IMR-90 (cell line): Measurements from ENCODE around the gene HRAS. TPM values are rescaled to one million over a fixed set of nuclear protein-coding genes. Genes with fewer than 3 reads are reported as not detected.

Experiments used
- ATAC-seq: fragments of 200-7000 bp; cut with Tn5 transposase; 2 replicates; pipeline ENCODE4 v1.9.1; 2020; ENCODE audit warnings: low read depth, mild to moderate bottlenecking, moderate library complexity
- BruUV-seq: library from RNA; stranded (reverse); fragments of 400-500 nt; replicated peaks from 2 replicates; lab custom pipeline; 2021; lab: Mats Ljungman, UMichigan
- CTCF ChIA-PET: fragments of 300-600 bp; formaldehyde crosslinking; extraction: SDS; loops from one replicate; lab custom pipeline; 2021; ENCODE audit warnings: antibody characterized with exemption; lab: Yijun Ruan, JAX
- POLR2A ChIA-PET: fragments of 300-600 bp; sonication (Branson Sonifier 250); formaldehyde crosslinking; loops from one replicate; lab custom pipeline; 2022; ENCODE audit warnings: antibody characterized with exemption; ENCODE audit not compliant: unreplicated experiment; lab: Charles Lee
- DNase-seq: peaks from one replicate; pipeline ENCODE4 v3.0.0; 2013
- H2AFZ ChIP-seq: replicated peaks from 2 replicates; pipeline ENCODE3; 2013; ENCODE audit warnings: low read length, mild to moderate bottlenecking; ENCODE audit not compliant: poor library complexity
- H2AK5ac ChIP-seq: 2 replicates; pipeline ENCODE4 v1.6.1; 2013; ENCODE audit warnings: low read depth, low read length, inconsistent platforms
- H2AK9ac ChIP-seq: replicated peaks from 2 replicates; pipeline ENCODE3; 2013; ENCODE audit warnings: mild to moderate bottlenecking, low read depth, low read length, moderate library complexity; ENCODE audit not compliant: poor library complexity
- H2BK120ac ChIP-seq: 2 replicates; pipeline ENCODE4 v1.6.1; 2013; ENCODE audit warnings: low read depth, low read length, inconsistent platforms
- H2BK15ac ChIP-seq: 3 replicates; pipeline ENCODE4 v1.6.1; 2013; ENCODE audit warnings: low read depth, low read length, inconsistent platforms
- H2BK20ac ChIP-seq: 2 replicates; pipeline ENCODE4 v1.6.1; 2013; ENCODE audit warnings: low read depth, mild to moderate bottlenecking, inconsistent platforms, low read length, moderate library complexity
- H2BK5ac ChIP-seq: 2 replicates; pipeline ENCODE4 v1.6.1; 2013; ENCODE audit warnings: mild to moderate bottlenecking, low read depth, low read length, inconsistent platforms; ENCODE audit not compliant: poor library complexity, severe bottlenecking
- H3K14ac ChIP-seq: replicated peaks from 2 replicates; pipeline ENCODE4 v1.6.1; 2013; ENCODE audit warnings: low read depth, low read length, inconsistent platforms
- H3K18ac ChIP-seq: 2 replicates; pipeline ENCODE4 v1.6.1; 2013; ENCODE audit warnings: low read depth, low read length, control low read depth
- H3K23ac ChIP-seq: 2 replicates; pipeline ENCODE4 v1.6.1; 2013; ENCODE audit warnings: low read depth, low read length, inconsistent platforms
- H3K27ac ChIP-seq: 2 replicates; pipeline ENCODE4 v1.5.1; 2013; ENCODE audit warnings: mild to moderate bottlenecking, control low read depth, low read length; ENCODE audit not compliant: insufficient read depth
- H3K27me3 ChIP-seq: 2 replicates; pipeline ENCODE4 v1.6.1; 2013; ENCODE audit warnings: low read length; ENCODE audit not compliant: control insufficient read depth, insufficient read depth
- H3K36me3 ChIP-seq: 2 replicates; pipeline ENCODE4 v1.6.1; 2013; ENCODE audit warnings: low read length, mixed read lengths; ENCODE audit not compliant: control insufficient read depth, insufficient read depth
- H3K4ac ChIP-seq: 2 replicates; pipeline ENCODE4 v1.6.1; 2013; ENCODE audit warnings: low read depth, low read length, inconsistent platforms
- H3K4me1 ChIP-seq: 2 replicates; pipeline ENCODE4 v1.6.1; 2013; ENCODE audit warnings: low read length, mixed read lengths; ENCODE audit not compliant: control insufficient read depth, insufficient read depth
- H3K4me2 ChIP-seq: 2 replicates; pipeline ENCODE4 v1.6.1; 2013; ENCODE audit warnings: low read depth, mild to moderate bottlenecking, control low read depth, low read length, moderate library complexity
- H3K4me3 ChIP-seq: 2 replicates; pipeline ENCODE4 v1.5.1; 2013; ENCODE audit warnings: low read depth, mild to moderate bottlenecking, control low read depth, low read length, moderate library complexity; ENCODE audit not compliant: insufficient read depth
- H3K56ac ChIP-seq: 2 replicates; pipeline ENCODE4 v1.6.1; 2013; ENCODE audit warnings: low read length, inconsistent platforms; ENCODE audit not compliant: insufficient read depth; ENCODE audit errors: extremely low read depth
- H3K79me1 ChIP-seq, 2 experiments: 2 replicates each; pipeline ENCODE4 v1.6.1; 2013; ENCODE audit warnings: low read length in 2 of 2, inconsistent platforms in 1 of 2, low read depth in 1 of 2
- H3K9ac ChIP-seq: 2 replicates; pipeline ENCODE4 v1.6.1; 2013; ENCODE audit warnings: low read depth, low read length, control low read depth
- H3K9me1 ChIP-seq: 2 replicates; pipeline ENCODE4 v1.6.1; 2013; ENCODE audit warnings: low read length, inconsistent platforms; ENCODE audit not compliant: insufficient read depth
- H3K9me3 ChIP-seq: 2 replicates; pipeline ENCODE4 v1.6.1; 2013; ENCODE audit warnings: low read length; ENCODE audit not compliant: control insufficient read depth, insufficient read depth
- H4K20me1 ChIP-seq: 2 replicates; pipeline ENCODE4 v1.6.1; 2013; ENCODE audit warnings: low read length, inconsistent platforms; ENCODE audit not compliant: insufficient read depth
- H4K5ac ChIP-seq: 2 replicates; pipeline ENCODE4 v1.6.1; 2013; ENCODE audit warnings: mild to moderate bottlenecking, low read depth, low read length, control low read depth
- H4K8ac ChIP-seq, 2 experiments: 2 replicates each; pipeline ENCODE4 v1.6.1; 2013; ENCODE audit warnings: low read depth in 2 of 2, low read length in 2 of 2, control low read depth in 1 of 2, inconsistent platforms in 1 of 2
- H4K91ac ChIP-seq: 2 replicates; pipeline ENCODE4 v1.6.1; 2013; ENCODE audit warnings: low read depth, low read length, inconsistent platforms; ENCODE audit not compliant: insufficient read depth
- MXI1 ChIP-seq: IDR thresholded peaks from 2 replicates; pipeline ENCODE4 v1.6.1; 2012; ENCODE audit warnings: low read depth, mild to moderate bottlenecking, low read length, moderate library complexity, borderline replicate concordance
- RAD21 ChIP-seq: IDR thresholded peaks from 2 replicates; pipeline ENCODE4 v1.6.1; 2012; ENCODE audit warnings: low read length, improper control_type of control experiment
- RCOR1 ChIP-seq: IDR thresholded peaks from 2 replicates; pipeline ENCODE4 v1.6.1; 2012; ENCODE audit warnings: mild to moderate bottlenecking, low read length, improper control_type of control experiment; ENCODE audit not compliant: insufficient replicate concordance
- SMC3 ChIP-seq: fragments of 150-350 bp; IDR thresholded peaks from 2 replicates; pipeline ENCODE4 v1.6.1; 2016; ENCODE audit warnings: low read depth, mild to moderate bottlenecking, antibody characterized with exemption, low read length, moderate library complexity
- WGBS, 2 experiments: methylation state at CpG; one replicate each; pipeline versions ENCODE4 v1.1.5 to v1.1.7; 2013; ENCODE audit warnings: missing lambda C conversion rate in 2 of 2; ENCODE audit not compliant: insufficient read length in 1 of 2; ENCODE audit errors: extremely low coverage in 2 of 2; 5-methylcytosine and 5-hydroxymethylcytosine counted together
- dilution Hi-C: fragments of 300-500 bp; cut with HindIII; formaldehyde crosslinking; loops from one replicate; pipeline ENCODE4 v1.14.3; 2018; ENCODE audit warnings: low sequenced_read_pairs; ENCODE audit not compliant: unreplicated experiment
- in situ Hi-C: fragments of 300-500 bp; cut with MboI; formaldehyde crosslinking; loops from 3 replicates; pipeline ENCODE4 v1.14.3; 2019; ENCODE audit warnings: low sequenced_read_pairs, inconsistent platforms, mixed read lengths
- intact Hi-C: fragments of 100-400 bp; cut with micrococcal nuclease; formaldehyde crosslinking; loops from 2 replicates; pipeline ENCODE4 v1.10.0; 2022
- polyA plus RNA-seq, 3 experiments: library from polyadenylated mRNA; depleted of rRNA; stranded (reverse); fragments of >200 nt; gene quantifications; 2 replicates each; pipeline ENCODE4 v1.2.3, GENCODE V29; 2012; ENCODE audit warnings: low replicate concordance in 1 of 3
- total RNA-seq: library from RNA; depleted of rRNA; stranded (reverse); fragments of >200 nt; gene quantifications from 2 replicates; pipeline ENCODE4 v1.2.3, GENCODE V29; 2012
- TF ChIP-seq, protein P1 (sequence below): fragments of 150-350 bp; IDR thresholded peaks from 2 replicates; pipeline ENCODE4 v1.6.1; 2016; ENCODE audit warnings: low read depth, mild to moderate bottlenecking, low read length, moderate library complexity, borderline replicate concordance

The HRAS gene
- total and polyA plus RNA-seq, 2 of the 4 experiments (the other 2 are of a cell fraction), result 108 to 123 TPM

GRCh38 chr11:528166-528814, 7.1 kb downstream of the HRAS start:
- dilution Hi-C loops, result no loop called here
- Histone ChIP-seq H3K14ac (no peak overlapping the region), H3K27me3 (no peaks in the 10 kb centered on the region), H3K4me1 (no peaks in the 10 kb centered on the region), H2AK5ac (no peak overlapping the region), H2BK5ac (no peak overlapping the region), H2BK15ac (no peak overlapping the region), H4K8ac (no peak overlapping the region), H2BK120ac (no peak overlapping the region), H3K23ac (no peak overlapping the region), H3K4ac (no peak overlapping the region), H2AK9ac (no peak overlapping the region), H4K20me1 (peaks cover 8% of the 10 kb centered on the region), H3K4me3 (no peak overlapping the region), H3K18ac (no peak overlapping the region), H3K79me1 (peaks cover 0 to 7% of the 10 kb centered on the region in 2 experiments; a peak in 2 of 4 replicates), H3K27ac (no peak overlapping the region), H4K5ac (no peak overlapping the region), H3K4me2 (no peak overlapping the region), H2AFZ (no peak overlapping the region), H2BK20ac (no peak overlapping the region), H3K36me3 (peaks cover 19% of the 10 kb centered on the region; the same call in 1 of the 2 replicates), H3K9ac (no peak overlapping the region), H3K9me1 (no peaks in the 10 kb centered on the region), H3K56ac (no peak overlapping the region), H4K91ac (no peak overlapping the region), H3K9me3 (no peaks in the 10 kb centered on the region)
- 72% methylated on average over 8 of the region's 30 CpGs; no CpG with 5 or more reads in 1 of the 2 experiments for WGBS, 2 experiments
- DNase-seq, result no peak
- intact Hi-C loops, result no loop called here
- in situ Hi-C loops, result no loop called here
- TF ChIP-seq SMC3 (no peak), RAD21 (no peak), MXI1 (no peak), RCOR1 (no peak)
- TF ChIP-seq, protein P1, sequence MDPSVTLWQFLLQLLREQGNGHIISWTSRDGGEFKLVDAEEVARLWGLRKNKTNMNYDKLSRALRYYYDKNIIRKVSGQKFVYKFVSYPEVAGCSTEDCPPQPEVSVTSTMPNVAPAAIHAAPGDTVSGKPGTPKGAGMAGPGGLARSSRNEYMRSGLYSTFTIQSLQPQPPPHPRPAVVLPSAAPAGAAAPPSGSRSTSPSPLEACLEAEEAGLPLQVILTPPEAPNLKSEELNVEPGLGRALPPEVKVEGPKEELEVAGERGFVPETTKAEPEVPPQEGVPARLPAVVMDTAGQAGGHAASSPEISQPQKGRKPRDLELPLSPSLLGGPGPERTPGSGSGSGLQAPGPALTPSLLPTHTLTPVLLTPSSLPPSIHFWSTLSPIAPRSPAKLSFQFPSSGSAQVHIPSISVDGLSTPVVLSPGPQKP, result no peak
- ChIA-PET CTCF (no interaction called here), POLR2A (no interaction called here)
- no TSS peak for BruUV-seq
- ATAC-seq, result no peak
